Measurements from ENCODE around the gene NPAT.
"Not testable (repeated sequence)": the region's sequence is repeated elsewhere in the genome, so short reads cannot be mapped to it uniquely, and the experiment has no call there.

Gene NPAT

DNA sequence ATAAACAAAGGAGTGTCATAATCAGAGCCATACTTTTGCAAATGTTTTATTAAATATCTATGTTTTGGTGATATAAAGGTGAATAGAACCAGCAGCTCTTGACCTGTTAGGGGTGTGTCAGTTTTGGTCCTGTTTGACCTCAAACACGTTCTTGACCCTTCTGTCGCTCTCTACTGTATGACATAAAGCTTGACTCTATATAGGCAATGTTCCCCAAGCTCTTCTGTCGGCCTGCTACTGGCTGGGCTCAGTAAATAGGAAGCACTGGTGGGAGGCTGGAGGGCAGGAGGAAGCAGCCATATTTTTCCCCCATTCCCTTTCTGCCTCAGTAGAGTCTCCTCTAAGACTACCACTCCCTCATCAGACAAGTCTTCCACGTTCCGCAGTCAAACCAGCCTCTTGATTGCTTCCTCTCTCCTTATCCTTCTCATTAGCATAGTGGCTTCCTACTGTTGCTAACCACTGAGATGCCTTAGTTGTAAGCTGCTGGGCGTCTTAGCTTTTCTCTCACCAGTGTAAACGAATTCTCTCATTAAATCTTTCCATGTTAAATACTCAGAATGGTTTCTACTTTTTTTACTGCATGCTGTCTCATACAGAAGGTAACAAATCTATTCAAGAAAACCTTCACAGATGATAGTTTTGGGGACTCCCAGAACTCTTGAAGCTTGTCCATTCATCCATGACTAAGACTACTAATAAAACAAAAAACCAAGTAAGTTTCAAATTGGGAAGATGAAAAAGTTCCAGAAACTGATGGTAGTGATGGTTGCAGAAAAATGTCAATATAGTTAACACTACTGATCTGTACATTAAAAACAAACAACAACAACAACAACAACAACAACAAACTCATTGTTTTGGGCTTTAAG is 3.3 kb downstream of the NPAT start:
- no peak for DNase-seq (ENCODE audit: low spot score)

DNA sequence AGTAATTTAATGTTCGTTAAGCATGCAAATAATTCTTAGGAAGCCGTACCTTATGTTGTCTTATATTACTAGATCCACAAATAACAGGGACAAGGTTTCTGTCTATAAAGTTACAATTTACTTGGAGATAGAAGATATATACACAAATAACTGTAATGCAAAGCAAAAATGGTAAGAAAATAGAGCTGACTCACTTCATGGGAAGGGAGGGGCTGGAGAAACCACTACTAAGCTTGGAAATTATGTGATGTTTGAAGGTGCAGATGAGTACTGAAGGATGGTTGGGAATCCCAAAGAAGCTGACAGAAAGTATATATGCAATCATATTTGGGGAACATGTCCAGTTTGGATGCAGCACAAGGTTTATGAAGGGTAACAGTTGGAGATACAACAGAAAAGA is 4.0 kb downstream of the NPAT start:
- no peak for DNase-seq (ENCODE audit: low spot score)

DNA sequence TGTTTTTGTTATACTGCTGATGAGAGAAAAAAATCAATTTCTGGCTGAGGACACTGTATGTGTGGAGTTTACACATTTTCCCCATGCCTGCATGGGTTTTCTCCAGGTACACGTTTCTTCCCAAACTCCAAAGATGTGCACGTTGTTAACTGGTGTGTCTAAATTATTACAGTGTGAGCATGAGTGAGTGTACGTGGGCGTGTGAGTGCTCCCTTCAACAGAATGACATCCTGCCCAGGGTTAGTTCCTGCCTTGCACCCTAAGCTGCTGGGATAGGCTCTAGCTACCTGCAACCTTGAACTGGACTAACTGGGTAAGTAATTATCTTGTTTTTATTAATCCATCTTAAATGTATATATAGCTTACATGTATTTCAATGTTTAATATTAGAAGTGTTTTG is 5.5 kb downstream of the NPAT start:
- no peak for DNase-seq (ENCODE audit: low spot score)

DNA sequence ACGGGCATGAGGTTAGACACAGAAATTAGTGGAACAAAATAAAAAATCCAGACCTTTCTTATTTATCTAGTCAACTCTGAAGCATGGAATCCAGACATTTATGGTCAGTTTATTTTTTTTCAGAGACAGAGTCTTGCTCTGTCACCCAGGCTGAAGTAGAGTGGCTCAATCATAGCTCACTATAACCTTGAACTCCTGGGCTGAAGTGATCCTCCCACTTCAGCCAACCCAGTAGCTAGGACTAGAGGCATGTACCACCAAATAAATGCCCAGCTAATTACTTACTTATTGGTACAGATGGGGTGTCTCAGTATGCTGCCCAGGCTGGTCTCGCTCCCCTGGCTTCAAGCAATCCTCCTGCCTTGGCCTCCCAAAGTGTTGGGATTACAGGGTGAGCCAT is 8.7 kb downstream of the NPAT start:
- DNase-seq (ENCODE audit: low spot score) = no peak

DNA sequence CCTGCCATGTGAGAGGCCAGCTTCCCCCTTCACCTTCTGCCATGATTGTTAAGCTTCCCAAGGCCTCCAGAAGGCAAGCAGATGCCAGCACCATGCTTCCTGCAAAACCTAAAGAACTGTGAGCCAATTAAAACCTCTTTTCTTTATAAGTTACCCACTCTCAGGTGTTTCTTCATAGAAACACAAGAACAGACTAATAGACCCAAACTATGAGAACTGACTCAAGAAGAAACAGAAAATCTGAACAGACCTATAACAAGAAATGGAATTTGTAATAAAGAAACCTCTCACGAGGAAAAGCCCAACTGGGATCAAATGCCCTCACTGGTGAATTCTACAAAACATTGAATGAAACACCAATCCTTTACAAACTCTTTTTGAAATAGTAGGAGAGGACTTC is 12.0 kb downstream of the NPAT start:
- no peak for DNase-seq (ENCODE audit: low spot score)

DNA sequence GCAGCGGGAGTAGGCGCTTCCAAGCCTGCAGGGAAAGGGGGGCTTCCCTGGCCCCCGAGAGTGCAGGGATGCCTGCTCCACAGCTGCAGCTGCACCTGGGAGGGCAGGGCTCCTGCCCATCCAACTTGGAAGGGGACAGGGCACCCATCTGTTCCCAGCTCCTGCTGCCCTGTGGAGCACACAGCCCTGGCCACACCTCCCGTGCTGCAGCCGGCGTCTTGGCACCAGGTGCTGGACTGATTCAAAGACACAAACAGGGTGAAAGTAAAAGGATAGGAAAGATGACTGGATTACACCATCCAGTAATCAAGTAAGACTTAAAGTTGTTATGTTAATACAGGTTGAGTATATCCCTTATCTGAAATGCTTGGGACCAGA is 14.8 kb downstream of the NPAT start:
- DNase-seq (ENCODE audit: low spot score) = peak; percentile 55

DNA sequence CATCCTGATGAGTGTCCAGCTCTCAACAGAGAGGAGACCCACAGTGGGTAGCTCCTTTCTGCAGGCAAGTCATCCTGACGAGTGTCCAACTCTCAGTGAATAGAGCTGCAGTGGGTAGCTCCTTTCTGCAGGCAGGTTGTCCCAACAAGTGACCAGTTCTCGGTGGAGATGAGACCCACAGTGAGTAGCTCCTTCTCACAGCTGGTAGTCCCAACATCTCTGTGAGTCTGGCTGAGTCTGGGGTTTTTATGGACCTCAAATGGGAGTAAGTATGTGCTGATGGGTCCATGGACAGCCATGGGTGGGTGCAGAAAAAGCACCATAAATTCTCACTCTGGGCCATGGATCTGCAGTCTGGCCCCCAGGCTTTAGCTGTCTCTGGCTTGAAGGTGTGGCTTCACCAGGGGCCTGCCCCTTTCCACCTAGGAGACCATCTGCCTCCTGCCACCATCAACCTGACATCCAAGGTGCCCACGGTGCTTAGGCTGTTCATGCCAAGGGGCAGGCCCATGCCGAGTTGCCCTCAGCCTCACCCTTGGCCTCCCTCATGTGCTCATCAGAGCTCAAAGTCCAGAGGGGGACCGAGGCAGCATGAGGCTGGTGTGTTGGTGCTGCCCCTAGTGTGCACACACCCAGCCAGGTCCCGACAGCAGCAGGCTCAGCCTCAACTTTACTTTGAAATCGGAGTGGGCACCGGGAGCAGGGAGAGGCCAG is 15.3 kb downstream of the NPAT start:
- no peak for DNase-seq (ENCODE audit: low spot score)

DNA sequence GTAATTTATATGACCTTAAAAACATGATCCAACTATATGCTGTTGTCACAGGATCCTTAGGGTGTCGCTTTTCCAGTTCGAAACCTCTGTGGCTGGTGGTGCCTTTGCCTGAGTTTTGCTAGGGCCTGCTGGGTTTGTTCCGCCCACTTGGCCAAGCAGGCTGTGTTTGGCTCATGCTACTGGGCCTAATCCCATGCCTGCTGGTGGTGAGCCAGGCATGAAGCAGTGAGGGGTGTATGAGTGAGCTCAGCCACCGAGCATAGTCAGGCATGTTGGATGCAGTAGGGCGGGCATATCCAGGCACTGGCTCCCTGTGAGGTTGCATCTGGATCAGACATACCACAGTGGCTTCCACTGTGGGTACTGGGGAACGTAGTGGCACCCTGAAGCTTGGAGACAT is 16.3 kb downstream of the NPAT start:
- peak; percentile 56 for DNase-seq (ENCODE audit: low spot score)

DNA sequence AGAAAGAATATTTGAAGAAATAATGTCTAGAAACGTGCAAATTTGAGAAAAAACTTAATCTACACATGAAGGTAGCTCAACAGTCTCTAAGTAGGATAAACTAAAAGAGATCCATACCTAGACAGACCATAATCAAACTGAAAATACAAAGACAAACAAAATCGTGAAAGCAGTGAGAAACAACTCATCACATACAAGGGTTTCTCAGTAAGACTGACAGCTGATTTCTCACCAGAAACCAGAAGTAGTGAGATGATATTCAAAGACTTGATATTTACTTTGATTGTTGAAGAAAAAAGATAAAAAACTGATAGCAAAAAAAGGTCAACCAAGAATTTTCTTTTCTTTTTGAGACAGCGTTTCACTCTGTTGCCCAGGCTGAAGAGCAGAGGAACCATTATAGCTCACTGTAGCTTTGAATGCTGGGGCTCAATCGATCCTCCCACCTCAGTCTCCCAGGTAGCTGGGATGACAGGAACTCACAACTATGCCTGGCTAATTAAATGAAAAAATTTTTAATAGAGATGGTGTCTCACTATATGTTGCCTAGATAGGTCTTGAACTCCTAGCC is 17.4 kb downstream of the NPAT start:
- DNase-seq (ENCODE audit: low spot score) = no peak

DNA sequence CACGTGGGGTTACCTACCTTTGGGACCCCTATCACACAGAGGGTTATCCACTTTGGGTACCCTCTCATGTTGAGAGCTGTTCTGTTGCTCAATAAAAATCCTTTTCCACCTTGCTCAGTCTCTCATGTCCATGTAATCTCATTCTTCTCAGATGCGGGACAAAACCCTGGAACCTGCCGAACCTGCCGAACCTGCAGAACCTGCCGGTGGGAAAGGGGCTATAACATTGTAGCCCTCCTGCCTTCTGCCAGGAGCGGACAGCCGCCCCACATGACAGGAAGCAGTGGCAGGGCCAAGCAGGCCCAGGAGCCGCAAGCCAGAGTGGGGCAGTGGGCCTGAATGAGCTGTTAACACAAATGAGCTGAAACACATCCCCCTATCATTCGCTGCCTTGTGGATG is 18.1 kb downstream of the NPAT start:
- DNase-seq (ENCODE audit: low spot score) = no peak

DNA sequence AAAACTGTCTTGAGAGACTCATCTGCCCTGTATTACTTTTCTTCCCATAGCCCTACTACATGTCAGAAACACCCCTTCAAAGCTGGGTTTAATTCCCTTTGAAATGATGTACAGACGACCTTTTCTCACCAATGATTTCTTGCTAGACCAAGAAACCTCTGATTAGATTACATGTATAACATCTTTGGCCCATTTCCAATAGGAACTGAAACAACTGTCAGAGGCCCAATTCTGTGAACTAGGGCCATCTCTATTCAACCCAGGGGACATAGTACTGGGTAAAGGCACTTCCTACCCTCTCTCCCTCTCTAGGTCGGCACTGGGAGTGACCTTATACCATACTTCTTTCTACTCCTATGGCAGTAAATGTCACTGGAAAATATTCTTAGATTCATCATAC is 19.4 kb downstream of the NPAT start:
- DNase-seq (ENCODE audit: low spot score) = no peak

DNA sequence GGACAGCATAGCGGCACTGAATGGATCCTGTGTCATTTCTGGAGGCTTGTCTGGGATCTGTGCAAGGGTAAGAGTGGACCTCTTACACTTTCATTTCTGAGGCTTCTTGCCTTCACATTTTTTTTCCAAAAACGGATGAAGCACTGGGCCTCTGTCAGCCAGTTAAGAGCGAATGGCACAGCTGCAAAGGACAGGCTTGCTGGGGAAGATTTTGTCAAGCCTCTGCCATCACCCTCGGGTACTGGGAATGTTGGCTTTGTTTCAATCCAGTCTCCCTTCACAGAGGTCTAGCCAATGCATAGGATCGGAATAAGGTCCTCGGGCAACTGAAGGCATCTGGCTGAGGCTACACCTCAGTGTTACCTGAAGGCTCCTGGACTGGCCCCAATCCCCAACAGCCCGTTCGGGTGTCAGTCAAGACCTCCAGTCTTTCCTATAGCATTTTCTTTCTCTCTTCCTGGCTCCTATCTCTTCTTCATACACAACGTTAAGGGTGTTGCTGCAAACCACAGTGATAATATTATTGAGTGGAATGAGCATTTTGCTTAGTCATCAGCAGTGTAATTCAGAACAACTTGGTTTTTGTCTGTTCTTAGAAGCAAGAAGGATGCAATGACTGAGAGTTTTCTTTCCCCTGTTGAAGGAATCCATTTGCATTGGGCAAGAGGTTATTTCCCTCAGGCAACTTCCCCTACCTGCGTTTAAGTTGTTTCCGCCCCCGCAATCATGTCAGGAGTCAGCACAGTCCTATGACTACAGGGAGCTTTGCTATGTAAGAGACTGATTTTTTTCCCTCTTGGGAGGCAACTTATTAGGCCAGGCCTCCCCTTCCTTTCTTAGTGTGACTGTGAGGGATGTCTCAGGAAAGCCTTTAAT is 22.8 kb downstream of the NPAT start:
- DNase-seq (ENCODE audit: low spot score) = no peak

DNA sequence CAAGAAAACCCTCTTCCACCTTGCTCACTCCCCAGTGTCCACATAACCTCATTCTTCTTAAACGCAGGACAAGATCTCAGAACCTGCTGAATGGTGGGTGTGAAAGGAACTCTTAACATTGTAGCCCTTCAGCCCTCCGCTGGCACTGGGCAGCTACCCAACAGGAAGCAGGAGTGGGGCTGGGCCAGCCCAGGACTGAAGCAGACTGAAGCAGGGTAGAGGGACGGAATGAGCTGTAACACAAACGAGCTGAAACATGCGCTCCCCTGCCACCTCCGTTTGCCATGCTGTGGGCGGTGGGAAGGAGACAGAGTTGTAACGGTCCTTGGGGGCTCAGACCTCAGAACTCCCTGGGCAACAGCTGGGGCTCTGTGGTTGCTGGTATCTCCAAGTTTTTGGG is 23.6 kb downstream of the NPAT start:
- DNase-seq (ENCODE audit: low spot score) = no peak

DNA sequence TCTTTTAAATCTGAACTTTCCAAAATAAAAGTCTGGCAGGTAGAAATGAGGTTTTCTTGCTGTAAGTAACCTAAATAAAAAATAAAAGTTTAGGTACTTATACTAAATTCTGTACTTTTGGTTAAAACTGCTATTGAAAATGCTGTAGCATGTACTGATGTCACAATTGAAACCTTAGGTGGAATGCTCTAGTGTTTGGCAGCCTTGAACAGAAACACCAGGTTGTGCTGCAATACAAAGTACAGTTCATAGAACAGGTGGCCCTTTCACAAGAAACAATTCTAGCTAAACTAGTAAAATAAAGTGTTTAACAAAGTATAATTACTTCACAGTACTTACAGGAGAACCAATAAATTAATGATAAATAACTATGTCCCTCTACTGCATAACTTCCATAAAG is 25.1 kb downstream of the NPAT start:
- no peak for DNase-seq (ENCODE audit: low spot score)

DNA sequence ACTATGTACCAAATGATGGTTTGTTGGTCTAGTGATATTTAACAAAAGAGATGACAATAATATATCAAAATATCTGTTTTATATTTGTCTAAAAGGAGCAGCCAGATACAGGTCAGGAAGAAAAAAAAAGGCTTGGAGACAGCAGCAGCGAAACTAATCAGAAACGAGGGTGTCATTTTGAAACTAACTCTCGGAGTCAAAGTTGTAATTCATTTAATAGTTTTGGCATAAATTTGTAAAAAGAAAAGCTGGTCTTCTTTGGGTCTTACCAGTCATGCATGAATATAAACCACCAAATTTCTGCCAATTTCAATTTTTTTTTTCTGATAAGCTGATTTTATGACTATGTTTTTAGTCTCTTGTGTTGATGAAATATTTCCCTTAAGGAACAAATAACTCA is 25.5 kb downstream of the NPAT start:
- no peak for DNase-seq (ENCODE audit: low spot score)

DNA sequence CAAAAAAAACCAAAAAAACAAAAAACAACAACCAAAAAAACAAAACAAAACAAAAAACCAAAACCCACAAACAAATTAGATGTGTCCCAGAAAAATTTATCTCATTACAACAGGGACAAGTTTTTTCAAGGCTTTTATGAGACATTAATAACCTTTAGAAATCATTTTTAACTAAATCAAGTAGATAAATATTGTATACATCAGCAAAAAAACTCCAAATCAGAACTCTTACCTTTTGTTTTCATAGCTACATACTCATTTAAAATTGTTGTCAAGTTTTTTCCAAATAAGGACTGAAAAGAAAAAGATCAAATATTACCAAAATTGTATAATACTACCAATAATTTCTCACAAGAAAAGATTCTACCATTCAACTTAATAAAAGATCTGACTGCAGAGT is 28.7 kb downstream of the NPAT start:
- no peak for DNase-seq (ENCODE audit: low spot score)

DNA sequence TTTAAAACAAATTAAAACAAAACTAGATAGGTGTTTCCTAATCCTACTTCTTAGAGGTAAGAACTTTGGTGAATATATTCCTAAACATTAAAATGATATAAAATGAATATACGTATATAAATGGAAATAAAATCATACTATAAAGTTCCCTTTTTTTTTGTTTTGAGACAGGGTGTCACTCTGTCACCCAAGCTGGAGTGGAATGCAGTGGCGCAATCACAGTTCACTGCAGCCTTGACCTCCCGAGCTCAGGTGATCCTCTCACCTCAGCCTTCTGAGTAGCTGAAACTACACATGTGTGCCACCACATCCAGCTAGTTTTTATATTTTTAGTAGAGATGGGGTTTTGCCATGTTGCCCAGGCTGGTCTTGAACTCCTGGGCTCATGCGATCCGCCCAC is 44.9 kb downstream of the NPAT start:
- DNase-seq (ENCODE audit: low spot score) = no peak

DNA sequence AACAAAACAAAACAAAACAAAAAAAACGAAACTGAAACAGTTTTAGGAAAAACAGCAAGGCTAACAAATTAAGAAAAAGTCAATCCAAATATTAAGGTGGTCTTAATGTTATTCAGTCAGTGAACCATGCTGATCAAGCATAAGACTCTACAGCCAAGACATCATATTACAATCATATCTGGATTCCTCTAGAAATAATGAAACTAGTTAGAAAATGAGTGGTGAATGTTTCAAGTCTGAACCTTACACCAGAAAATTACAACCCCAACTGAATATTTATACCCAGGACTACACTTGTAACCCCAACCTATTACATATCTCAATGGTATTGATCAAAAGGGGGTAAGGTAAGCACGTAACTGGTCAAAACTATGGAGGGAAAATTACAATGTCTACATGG is 52.3 kb downstream of the NPAT start:
- no peak for DNase-seq (ENCODE audit: low spot score)

DNA sequence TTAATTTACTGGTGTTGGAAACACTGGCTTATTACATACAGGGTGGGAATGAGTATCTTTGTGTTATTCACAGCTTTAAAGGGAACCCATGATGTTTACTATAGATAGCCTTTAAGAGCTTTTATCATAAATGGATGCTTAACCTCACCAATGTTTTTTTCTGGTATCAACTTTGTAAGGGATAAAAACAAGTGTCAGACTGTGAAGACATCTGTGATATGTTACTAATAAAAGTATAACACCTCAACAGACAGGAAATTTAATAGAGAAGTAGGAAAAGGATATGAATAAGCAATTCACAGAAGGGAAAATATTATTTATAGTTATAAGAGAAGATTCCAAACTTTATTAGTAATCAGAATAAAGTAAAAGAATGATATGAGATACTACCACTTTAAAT is 54.8 kb downstream of the NPAT start:
- DNase-seq (ENCODE audit: low spot score) = no peak

DNA sequence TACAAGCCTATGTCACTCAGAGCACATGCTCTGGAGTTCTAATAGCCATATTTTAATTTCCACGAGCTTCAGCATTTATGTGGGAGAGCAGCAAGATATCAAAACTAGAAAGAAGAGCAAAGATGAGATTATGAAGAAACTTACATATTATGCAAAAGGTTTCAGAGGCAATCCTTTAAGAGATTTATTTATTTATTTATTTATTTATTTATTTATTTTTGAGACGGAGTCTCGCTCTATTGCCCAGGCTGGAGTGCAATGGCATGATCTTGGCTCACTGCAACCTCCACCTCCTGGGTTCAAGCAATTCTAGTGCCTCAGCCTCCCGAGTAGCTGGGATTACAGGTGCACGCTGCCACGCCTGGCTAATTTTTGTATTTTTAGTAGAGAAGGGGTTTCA is 59.6 kb downstream of the NPAT start:
- DNase-seq (ENCODE audit: low spot score) = not testable (repeated sequence)

DNA sequence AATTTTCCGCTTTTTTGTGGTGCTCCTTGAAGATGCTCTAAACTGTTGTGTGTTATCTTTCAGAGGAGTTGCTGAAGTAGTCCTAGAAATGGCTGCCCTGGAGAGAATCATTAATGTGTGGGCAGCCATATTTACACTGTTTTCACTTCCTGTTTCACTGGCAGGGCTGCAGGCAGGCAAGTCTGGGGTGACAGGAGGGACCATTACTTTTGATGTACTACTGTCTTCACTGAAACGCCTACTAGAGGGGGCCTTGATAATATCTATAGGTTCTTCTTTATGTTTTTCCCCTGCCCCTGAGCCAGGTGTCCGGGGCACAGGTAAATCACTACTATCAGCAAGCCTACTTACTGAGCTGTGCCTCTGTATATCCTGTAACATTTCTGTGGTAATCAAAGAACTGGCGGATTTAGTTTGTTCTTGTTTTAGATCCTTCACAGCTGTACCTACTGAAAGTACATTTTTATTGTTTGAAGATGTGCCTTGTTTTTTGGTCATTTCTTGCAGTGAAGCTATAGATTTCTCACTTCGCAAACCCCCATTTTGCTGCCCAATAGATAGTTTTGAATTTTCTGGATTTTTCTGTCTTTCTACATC is 61.4 kb downstream of the NPAT start:
- no peak for DNase-seq (ENCODE audit: low spot score)

DNA sequence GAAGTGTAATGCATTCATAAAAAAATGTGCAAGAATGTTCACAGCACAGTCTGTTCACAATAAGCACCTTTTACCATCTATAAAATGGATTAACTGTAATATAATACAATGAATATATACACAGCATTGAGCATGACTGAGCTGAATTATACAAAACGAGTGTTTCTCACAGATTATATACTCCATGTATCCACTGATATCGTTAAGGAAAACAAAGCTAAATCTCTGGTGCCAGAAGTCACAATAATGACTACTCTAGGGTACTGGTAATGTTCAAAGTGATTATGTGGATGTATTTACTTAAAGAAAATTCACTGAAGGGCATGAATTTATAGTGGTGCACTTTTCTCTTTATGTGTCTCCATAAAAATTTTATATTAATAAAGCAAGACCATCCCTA is 67.8 kb downstream of the NPAT start:
- DNase-seq (ENCODE audit: low spot score) = no peak
